BE2C (cell line): Measurements from ENCODE around the gene ECE2.

Source experiments
- DNase-seq: peaks from one replicate; pipeline ENCODE4 v3.0.0-alpha.2; 2020
- H3K27me3 ChIP-seq: fragments of 250-450 bp; sonication (Bioruptor Pico); 2 replicates; pipeline ENCODE4 v1.5.1; 2020; ENCODE audit warnings: mild to moderate bottlenecking
- H3K36me3 ChIP-seq: fragments of 250-450 bp; sonication (Bioruptor Pico); 2 replicates; pipeline ENCODE4 v1.5.1; 2020; ENCODE audit warnings: mild to moderate bottlenecking
- H3K4me1 ChIP-seq: fragments of 250-450 bp; sonication (Bioruptor Pico); 2 replicates; pipeline ENCODE4 v1.5.1; 2020
- H3K4me3 ChIP-seq: 2 replicates; pipeline ENCODE4 v1.5.1; 2011; ENCODE audit warnings: low read depth, low read length
- H3K9me3 ChIP-seq: fragments of 250-450 bp; sonication (Bioruptor Pico); 2 replicates; pipeline ENCODE4 v1.5.1; 2020
- TF ChIP-seq, protein P1 (sequence below): IDR thresholded peaks from 2 replicates; pipeline ENCODE4 v1.5.1; 2012; ENCODE audit warnings: mild to moderate bottlenecking, low read depth, low read length

Gene ECE2

DNA sequence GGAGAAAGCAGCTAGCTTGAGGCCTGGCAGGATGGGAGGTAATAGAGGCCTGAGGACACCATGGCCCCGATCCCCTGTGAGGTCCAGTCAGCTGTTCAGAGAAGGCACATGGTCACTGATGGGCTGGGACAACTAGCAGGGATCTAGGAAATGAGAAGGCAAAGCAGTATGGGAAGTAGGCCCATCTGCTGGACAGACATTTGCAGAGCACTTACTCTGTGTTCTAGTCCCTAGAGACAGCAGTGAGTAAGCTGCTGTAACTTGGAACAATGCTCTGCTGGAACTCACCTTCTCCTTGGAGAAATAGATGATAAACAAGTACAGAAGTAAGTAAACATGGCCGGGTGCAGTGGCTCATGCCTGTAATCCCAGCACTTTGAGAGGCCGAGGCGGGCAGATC, 7.1 kb downstream of the ECE2 start:
- Histone ChIP-seq H3K27me3 (no peaks in the 10 kb centered on the region), H3K4me1 (no peaks in the 10 kb centered on the region), H3K36me3 (no peaks in the 10 kb centered on the region), H3K9me3 (no peaks in the 10 kb centered on the region), H3K4me3 (no peak overlapping the region)
- TF ChIP-seq, protein P1, sequence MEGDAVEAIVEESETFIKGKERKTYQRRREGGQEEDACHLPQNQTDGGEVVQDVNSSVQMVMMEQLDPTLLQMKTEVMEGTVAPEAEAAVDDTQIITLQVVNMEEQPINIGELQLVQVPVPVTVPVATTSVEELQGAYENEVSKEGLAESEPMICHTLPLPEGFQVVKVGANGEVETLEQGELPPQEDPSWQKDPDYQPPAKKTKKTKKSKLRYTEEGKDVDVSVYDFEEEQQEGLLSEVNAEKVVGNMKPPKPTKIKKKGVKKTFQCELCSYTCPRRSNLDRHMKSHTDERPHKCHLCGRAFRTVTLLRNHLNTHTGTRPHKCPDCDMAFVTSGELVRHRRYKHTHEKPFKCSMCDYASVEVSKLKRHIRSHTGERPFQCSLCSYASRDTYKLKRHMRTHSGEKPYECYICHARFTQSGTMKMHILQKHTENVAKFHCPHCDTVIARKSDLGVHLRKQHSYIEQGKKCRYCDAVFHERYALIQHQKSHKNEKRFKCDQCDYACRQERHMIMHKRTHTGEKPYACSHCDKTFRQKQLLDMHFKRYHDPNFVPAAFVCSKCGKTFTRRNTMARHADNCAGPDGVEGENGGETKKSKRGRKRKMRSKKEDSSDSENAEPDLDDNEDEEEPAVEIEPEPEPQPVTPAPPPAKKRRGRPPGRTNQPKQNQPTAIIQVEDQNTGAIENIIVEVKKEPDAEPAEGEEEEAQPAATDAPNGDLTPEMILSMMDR, result no peak
- no peak for DNase-seq

DNA sequence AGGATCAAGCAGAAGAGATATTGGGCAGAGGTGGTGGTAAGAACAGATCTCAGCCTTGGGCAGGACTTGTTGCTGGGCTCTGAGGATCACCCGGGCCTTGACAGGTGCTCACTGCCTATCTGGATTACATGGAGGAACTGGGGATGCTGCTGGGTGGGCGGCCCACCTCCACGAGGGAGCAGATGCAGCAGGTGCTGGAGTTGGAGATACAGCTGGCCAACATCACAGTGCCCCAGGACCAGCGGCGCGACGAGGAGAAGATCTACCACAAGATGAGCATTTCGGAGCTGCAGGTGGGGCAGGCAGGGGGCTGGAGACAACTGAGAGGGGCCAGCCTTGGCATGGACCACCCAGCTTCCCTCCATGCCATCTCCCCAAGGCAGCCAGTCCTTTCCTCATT, 7.9 kb downstream of the ECE2 start:
- TF ChIP-seq, protein P1, result no peak
- Histone ChIP-seq H3K9me3 (no peaks in the 10 kb centered on the region), H3K27me3 (no peaks in the 10 kb centered on the region), H3K36me3 (no peaks in the 10 kb centered on the region), H3K4me3 (no peak overlapping the region), H3K4me1 (no peaks in the 10 kb centered on the region)
- DNase-seq, result no peak

DNA sequence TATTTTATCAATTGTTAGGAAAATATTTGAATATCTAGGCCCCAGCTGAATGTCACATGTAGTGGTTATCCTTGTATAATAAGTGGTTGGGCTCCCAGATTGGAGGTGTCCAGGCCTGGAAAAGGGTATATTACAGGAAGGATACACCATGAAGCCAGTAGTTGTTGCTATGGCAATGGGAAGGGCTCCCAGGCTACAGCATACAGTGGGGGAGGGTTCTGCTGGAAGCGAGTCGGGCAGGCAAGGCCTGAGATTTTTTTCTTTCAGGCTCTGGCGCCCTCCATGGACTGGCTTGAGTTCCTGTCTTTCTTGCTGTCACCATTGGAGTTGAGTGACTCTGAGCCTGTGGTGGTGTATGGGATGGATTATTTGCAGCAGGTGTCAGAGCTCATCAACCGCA, 8.9 kb downstream of the ECE2 start:
- no peaks in the 10 kb centered on the region for H3K27me3 ChIP-seq
- DNase-seq, result peak; percentile 90
- H3K36me3 ChIP-seq, result no peaks in the 10 kb centered on the region
- TF ChIP-seq, protein P1, result peak; percentile 83
- H3K9me3 ChIP-seq, result no peaks in the 10 kb centered on the region
- no peaks in the 10 kb centered on the region for H3K4me1 ChIP-seq
- H3K4me3 ChIP-seq, result no peak overlapping the region

DNA sequence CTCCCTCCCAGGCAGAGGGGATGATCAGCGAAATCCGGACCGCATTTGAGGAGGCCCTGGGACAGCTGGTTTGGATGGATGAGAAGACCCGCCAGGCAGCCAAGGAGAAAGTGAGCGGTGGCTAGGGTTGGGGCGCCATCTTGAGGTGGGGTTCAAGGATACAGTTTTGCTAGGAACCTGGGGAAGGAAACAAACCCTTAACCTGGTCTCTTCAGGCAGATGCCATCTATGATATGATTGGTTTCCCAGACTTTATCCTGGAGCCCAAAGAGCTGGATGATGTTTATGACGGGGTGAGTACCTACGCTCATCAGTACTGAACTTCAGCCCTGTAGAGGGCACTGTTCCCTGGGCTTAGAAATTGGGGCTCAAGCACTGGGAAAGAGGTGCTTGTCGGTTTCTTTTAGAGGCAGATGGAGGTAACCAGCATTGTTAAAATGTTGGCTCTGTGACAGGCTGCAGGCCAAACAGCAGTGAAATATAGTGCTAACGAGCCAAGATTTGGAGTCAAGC, 13.7 kb downstream of the ECE2 start:
- no peaks in the 10 kb centered on the region for H3K9me3 ChIP-seq
- no peaks in the 10 kb centered on the region for H3K27me3 ChIP-seq
- H3K4me1 ChIP-seq, result no peaks in the 10 kb centered on the region
- peak; percentile 81 for DNase-seq
- TF ChIP-seq, protein P1, result peak; percentile 84
- H3K36me3 ChIP-seq, result no peaks in the 10 kb centered on the region
- H3K4me3 ChIP-seq, result no peak overlapping the region

DNA sequence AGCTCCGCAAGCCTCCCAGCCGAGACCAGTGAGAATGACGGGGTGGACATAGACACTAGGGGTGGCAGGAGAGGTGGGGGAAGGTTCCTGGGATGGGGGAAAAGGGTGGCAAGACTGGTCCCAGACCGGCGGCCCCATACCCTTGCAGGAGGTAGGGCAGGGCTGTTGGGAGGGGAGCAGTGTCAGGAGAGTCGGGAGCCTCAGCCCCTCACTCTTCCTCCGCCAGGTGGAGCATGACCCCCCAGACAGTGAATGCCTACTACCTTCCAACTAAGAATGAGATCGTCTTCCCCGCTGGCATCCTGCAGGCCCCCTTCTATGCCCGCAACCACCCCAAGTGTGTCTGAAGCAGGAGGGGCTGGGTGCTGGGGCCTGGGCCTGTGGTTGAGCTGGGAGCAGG, 14.5 kb downstream of the ECE2 start:
- TF ChIP-seq, protein P1, result no peak
- H3K27me3 ChIP-seq, result no peaks in the 10 kb centered on the region
- no peak for DNase-seq
- no peaks in the 10 kb centered on the region for H3K9me3 ChIP-seq
- H3K4me1 ChIP-seq, result no peaks in the 10 kb centered on the region
- H3K4me3 ChIP-seq, result no peak overlapping the region
- H3K36me3 ChIP-seq, result no peaks in the 10 kb centered on the region

DNA sequence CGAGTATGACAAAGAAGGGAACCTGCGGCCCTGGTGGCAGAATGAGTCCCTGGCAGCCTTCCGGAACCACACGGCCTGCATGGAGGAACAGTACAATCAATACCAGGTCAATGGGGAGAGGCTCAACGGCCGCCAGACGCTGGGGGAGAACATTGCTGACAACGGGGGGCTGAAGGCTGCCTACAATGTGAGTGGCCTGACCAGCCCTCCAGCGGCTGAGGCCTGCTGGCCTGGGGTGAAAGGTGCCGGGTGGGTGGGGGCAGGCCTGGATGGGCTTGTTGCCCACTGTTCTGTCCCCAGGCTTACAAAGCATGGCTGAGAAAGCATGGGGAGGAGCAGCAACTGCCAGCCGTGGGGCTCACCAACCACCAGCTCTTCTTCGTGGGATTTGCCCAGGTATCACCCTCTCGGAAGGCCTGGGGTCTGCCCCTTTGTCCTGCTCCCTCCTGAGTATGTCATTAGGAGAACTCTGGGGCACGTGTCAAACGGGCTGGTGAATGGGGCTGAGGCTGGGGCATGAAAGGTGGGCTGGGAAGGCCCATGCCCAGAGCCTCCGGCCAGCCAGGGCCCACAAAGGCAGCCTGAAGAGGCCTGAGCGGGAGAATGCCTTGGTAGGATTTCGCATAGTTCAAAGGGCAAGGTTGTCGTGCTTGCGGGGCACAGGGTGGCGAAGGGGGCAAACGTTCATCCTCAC, 15.4 kb downstream of the ECE2 start:
- Histone ChIP-seq H3K4me1 (no peaks in the 10 kb centered on the region), H3K9me3 (no peaks in the 10 kb centered on the region), H3K36me3 (no peaks in the 10 kb centered on the region), H3K4me3 (no peak overlapping the region), H3K27me3 (no peaks in the 10 kb centered on the region)
- DNase-seq, result no peak
- TF ChIP-seq, protein P1, result no peak
